ENCODE measurements around the gene TMED1. TPM values are rescaled to one million over a fixed set of nuclear protein-coding genes. Genes with fewer than 3 reads are reported as not detected.

Gene TMED1
- total and polyA plus RNA-seq, 2 experiments from 2014 or later = 29.7 to 37.2 TPM

DNA sequence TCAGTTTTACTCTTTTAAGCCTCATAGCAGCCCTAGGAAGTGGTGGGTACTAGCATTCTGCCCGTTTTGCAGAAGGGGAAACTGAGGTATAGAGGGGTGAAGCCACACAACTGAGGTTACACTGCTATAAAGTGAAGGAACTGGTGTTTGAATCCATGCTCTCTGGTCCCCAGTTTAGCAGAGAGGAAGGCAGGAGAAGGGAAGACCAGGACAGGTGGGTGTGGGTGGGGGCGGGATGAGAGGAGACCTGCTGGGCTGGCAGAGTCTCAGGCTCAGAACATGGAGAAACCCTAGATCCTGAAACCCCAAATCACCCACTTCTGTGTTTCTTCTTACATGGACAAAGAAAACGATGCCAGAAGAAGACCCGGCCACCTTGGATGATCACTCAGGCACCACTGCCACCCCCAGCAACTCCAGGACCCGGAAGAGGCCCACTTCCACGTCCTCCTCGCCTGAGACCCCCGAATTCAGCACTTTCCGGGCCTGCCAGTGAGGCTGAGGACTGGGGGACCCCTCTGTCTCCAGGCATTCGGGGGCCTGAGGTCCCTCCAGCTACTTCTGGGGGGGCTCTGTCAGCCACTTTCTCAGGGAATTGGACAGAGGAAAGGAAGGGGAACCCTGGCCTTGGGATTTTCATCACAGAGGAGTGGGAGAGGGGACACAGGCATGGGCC, 33.0 kb upstream of the TMED1 start (continued):
- TF ChIP-seq, protein P1, sequence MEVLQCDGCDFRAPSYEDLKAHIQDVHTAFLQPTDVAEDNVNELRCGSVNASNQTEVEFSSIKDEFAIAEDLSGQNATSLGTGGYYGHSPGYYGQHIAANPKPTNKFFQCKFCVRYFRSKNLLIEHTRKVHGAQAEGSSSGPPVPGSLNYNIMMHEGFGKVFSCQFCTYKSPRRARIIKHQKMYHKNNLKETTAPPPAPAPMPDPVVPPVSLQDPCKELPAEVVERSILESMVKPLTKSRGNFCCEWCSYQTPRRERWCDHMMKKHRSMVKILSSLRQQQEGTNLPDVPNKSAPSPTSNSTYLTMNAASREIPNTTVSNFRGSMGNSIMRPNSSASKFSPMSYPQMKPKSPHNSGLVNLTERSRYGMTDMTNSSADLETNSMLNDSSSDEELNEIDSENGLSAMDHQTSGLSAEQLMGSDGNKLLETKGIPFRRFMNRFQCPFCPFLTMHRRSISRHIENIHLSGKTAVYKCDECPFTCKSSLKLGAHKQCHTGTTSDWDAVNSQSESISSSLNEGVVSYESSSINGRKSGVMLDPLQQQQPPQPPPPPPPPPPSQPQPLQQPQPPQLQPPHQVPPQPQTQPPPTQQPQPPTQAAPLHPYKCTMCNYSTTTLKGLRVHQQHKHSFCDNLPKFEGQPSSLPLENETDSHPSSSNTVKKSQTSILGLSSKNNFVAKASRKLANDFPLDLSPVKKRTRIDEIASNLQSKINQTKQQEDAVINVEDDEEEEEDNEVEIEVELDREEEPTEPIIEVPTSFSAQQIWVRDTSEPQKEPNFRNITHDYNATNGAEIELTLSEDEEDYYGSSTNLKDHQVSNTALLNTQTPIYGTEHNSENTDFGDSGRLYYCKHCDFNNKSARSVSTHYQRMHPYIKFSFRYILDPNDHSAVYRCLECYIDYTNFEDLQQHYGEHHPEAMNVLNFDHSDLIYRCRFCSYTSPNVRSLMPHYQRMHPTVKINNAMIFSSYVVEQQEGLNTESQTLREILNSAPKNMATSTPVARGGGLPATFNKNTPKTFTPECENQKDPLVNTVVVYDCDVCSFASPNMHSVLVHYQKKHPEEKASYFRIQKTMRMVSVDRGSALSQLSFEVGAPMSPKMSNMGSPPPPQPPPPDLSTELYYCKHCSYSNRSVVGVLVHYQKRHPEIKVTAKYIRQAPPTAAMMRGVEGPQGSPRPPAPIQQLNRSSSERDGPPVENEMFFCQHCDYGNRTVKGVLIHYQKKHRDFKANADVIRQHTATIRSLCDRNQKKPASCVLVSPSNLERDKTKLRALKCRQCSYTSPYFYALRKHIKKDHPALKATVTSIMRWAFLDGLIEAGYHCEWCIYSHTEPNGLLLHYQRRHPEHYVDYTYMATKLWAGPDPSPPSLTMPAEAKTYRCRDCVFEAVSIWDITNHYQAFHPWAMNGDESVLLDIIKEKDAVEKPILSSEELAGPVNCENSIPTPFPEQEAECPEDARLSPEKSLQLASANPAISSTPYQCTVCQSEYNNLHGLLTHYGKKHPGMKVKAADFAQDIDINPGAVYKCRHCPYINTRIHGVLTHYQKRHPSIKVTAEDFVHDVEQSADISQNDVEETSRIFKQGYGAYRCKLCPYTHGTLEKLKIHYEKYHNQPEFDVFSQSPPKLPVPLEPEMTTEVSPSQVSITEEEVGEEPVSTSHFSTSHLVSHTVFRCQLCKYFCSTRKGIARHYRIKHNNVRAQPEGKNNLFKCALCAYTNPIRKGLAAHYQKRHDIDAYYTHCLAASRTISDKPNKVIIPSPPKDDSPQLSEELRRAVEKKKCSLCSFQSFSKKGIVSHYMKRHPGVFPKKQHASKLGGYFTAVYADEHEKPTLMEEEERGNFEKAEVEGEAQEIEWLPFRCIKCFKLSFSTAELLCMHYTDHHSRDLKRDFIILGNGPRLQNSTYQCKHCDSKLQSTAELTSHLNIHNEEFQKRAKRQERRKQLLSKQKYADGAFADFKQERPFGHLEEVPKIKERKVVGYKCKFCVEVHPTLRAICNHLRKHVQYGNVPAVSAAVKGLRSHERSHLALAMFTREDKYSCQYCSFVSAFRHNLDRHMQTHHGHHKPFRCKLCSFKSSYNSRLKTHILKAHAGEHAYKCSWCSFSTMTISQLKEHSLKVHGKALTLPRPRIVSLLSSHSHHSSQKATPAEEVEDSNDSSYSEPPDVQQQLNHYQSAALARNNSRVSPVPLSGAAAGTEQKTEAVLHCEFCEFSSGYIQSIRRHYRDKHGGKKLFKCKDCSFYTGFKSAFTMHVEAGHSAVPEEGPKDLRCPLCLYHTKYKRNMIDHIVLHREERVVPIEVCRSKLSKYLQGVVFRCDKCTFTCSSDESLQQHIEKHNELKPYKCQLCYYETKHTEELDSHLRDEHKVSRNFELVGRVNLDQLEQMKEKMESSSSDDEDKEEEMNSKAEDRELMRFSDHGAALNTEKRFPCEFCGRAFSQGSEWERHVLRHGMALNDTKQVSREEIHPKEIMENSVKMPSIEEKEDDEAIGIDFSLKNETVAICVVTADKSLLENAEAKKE (CRISPR knock-in tag; IDR thresholded peaks at IDR 0.05) = no peak
- TF ChIP-seq, protein P2, sequence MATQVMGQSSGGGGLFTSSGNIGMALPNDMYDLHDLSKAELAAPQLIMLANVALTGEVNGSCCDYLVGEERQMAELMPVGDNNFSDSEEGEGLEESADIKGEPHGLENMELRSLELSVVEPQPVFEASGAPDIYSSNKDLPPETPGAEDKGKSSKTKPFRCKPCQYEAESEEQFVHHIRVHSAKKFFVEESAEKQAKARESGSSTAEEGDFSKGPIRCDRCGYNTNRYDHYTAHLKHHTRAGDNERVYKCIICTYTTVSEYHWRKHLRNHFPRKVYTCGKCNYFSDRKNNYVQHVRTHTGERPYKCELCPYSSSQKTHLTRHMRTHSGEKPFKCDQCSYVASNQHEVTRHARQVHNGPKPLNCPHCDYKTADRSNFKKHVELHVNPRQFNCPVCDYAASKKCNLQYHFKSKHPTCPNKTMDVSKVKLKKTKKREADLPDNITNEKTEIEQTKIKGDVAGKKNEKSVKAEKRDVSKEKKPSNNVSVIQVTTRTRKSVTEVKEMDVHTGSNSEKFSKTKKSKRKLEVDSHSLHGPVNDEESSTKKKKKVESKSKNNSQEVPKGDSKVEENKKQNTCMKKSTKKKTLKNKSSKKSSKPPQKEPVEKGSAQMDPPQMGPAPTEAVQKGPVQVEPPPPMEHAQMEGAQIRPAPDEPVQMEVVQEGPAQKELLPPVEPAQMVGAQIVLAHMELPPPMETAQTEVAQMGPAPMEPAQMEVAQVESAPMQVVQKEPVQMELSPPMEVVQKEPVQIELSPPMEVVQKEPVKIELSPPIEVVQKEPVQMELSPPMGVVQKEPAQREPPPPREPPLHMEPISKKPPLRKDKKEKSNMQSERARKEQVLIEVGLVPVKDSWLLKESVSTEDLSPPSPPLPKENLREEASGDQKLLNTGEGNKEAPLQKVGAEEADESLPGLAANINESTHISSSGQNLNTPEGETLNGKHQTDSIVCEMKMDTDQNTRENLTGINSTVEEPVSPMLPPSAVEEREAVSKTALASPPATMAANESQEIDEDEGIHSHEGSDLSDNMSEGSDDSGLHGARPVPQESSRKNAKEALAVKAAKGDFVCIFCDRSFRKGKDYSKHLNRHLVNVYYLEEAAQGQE (IDR thresholded peaks at IDR 0.05; ENCODE audit: unreplicated experiment) = no peak
- TF ChIP-seq STAT1 (IDR thresholded peaks at IDR 0.05; ENCODE audit: unreplicated experiment) = no peak

DNA sequence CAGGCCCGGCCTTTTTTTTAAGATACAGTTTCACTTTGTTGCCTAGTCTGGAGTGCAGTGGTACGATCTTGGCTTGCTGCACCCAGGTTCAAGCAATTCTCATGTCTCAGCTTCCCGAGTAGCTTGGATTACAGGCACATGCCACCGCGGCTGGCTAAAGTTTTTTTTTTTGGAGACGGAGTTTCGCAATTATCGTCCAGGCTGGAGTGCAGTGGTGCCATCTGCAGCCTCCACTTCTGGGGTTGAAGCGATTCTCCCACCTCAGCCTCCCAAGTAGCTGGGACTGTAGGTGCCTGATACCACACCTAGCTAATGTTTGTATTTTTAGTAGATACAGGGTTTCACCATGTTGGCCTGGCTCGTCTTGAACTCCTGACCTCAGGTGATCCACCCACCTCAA, 30.5 kb upstream of the TMED1 start:
- H3K36me3 ChIP-seq (ENCODE audit: insufficient read depth) = no peaks in the 10 kb centered on the region
- Mint-ChIP-seq H3K4me1 (peaks cover 17% of the 10 kb centered on the region), H3K36me3 (ENCODE audit: low read depth) (no peaks in the 10 kb centered on the region), H3K27ac (no peak overlapping the region), H3K9me3 (no peaks in the 10 kb centered on the region), H3K27me3 (ENCODE audit: insufficient read depth, low read depth, poor library complexity) (peaks cover 17% of the 10 kb centered on the region), H3K4me3 (no peak overlapping the region)
- H3K4me2 ChIP-seq = no peak overlapping the region
- no peak overlapping the region for H3K4me3 ChIP-seq
- ATAC-seq = no peak
- H3F3A ChIP-seq (replicated peaks; ENCODE audit: low read depth) = 0 out of 2 replicates have a peak, but pooled peaks cover 11% of the 10 kb centered on the region
- no peaks in the 10 kb centered on the region for H4K20me1 ChIP-seq (replicated peaks; ENCODE audit: insufficient read depth)
- H2AFZ ChIP-seq = no peak overlapping the region
- no peaks in the 10 kb centered on the region for H3K27me3 ChIP-seq (ENCODE audit: insufficient read depth)
- peaks cover 6% of the 10 kb centered on the region; the same call in 1 of the 2 replicates for H3K4me1 ChIP-seq (ENCODE audit: insufficient read depth)
- DNase-seq (ENCODE audit: low spot score) = no peak
- no peak overlapping the region for H3K27ac ChIP-seq (ENCODE audit: low read depth)
- no peaks in the 10 kb centered on the region; the same call in 1 of the 2 replicates for H3K9me2 ChIP-seq (ENCODE audit: insufficient read depth)
- H3K79me2 ChIP-seq (replicated peaks; ENCODE audit: insufficient read depth) = no peaks in the 10 kb centered on the region
- TF ChIP-seq ZNF114 (CRISPR knock-in tag; IDR thresholded peaks at IDR 0.05) (no peak), ZNF331 (CRISPR knock-in tag; IDR thresholded peaks at IDR 0.05; ENCODE audit: low read depth) (no peak), JUNB (IDR thresholded peaks at IDR 0.05; ENCODE audit: unreplicated experiment) (no peak), CREB1 (CRISPR knock-in tag; IDR thresholded peaks at IDR 0.05; ENCODE audit: low read depth) (no peak), NANOG (IDR thresholded peaks at IDR 0.05; ENCODE audit: borderline replicate concordance) (no peak), EZH2phosphoT487 (IDR thresholded peaks at IDR 0.05; ENCODE audit: unreplicated experiment) (no peak)
- TF ChIP-seq, protein P3, sequence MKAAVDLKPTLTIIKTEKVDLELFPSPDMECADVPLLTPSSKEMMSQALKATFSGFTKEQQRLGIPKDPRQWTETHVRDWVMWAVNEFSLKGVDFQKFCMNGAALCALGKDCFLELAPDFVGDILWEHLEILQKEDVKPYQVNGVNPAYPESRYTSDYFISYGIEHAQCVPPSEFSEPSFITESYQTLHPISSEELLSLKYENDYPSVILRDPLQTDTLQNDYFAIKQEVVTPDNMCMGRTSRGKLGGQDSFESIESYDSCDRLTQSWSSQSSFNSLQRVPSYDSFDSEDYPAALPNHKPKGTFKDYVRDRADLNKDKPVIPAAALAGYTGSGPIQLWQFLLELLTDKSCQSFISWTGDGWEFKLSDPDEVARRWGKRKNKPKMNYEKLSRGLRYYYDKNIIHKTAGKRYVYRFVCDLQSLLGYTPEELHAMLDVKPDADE (IDR thresholded peaks at IDR 0.05) = no peak
- TF ChIP-seq, protein P2 (IDR thresholded peaks at IDR 0.05; ENCODE audit: unreplicated experiment) = no peak
